ENCODE measurements around the gene NACC1. TPM values are rescaled to one million over a fixed set of nuclear protein-coding genes. Genes with fewer than 3 reads are reported as not detected.

NACC1 gene
- total and polyA plus RNA-seq, 9 donors: 3.2 to 31.4 (median 17.5) TPM

DNA sequence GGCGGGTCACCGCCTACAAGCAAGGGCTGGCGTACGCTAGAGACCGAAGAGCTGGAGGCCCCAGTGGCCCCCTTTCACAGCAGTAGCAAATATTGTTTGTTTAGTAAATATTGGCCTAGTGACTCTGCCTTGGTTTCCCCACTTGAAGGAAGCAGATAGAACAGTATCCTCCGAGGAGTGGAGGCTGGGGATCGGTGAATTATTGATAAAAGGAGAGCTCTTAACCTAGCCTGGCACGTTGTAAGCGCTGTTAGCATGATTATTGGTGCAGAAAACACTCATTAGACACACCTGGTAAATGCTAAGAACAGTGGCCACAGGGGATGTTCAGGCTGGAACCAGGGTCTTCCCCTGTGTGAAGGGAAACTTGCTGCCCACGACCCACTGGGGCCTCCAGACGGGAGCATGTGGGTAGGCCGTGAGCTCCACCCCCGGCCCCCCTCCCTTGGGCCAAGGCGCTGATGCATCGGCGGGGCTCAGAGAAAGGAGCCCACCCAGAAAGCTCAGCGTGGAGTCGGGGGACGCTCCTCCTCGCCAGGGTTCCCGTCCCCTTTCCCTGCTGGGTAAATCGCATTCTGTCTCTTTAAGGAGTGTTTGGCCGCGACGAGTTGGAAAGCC is 34.4 kb downstream of the NACC1 start:
- Histone ChIP-seq H3K4me1 (ENCODE audit: insufficient read depth) (peaks cover 9% of the 10 kb centered on the region), H3K27me3 (no peaks in the 10 kb centered on the region), H3K9me3 (no peaks in the 10 kb centered on the region), H3K36me3 (no peaks in the 10 kb centered on the region), H3K27ac (peak overlapping the region; percentile 83 to 88), H3K4me3 (peak overlapping the region; percentile 86)
- no peak for TF ChIP-seq POLR2A (IDR thresholded peaks at IDR 0.05)
- no peak for TF ChIP-seq EP300 (IDR thresholded peaks at IDR 0.05)
- TF ChIP-seq, protein P1, sequence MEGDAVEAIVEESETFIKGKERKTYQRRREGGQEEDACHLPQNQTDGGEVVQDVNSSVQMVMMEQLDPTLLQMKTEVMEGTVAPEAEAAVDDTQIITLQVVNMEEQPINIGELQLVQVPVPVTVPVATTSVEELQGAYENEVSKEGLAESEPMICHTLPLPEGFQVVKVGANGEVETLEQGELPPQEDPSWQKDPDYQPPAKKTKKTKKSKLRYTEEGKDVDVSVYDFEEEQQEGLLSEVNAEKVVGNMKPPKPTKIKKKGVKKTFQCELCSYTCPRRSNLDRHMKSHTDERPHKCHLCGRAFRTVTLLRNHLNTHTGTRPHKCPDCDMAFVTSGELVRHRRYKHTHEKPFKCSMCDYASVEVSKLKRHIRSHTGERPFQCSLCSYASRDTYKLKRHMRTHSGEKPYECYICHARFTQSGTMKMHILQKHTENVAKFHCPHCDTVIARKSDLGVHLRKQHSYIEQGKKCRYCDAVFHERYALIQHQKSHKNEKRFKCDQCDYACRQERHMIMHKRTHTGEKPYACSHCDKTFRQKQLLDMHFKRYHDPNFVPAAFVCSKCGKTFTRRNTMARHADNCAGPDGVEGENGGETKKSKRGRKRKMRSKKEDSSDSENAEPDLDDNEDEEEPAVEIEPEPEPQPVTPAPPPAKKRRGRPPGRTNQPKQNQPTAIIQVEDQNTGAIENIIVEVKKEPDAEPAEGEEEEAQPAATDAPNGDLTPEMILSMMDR (IDR thresholded peaks at IDR 0.05): peak in 2 of 3 donors; percentile 10 to 16
- no peak for DNase-seq
- 0 to 1% (median 1%) methylated on average over 23 to 25 of the region's 25 CpGs for WGBS, 3 donors
- intact Hi-C loops (cut with DNase I): loop anchor here in 1 of 4 donors (5.0 kb wide), 1 partner anchor 55 kb away; no protein-coding TSS in a partner anchor

DNA sequence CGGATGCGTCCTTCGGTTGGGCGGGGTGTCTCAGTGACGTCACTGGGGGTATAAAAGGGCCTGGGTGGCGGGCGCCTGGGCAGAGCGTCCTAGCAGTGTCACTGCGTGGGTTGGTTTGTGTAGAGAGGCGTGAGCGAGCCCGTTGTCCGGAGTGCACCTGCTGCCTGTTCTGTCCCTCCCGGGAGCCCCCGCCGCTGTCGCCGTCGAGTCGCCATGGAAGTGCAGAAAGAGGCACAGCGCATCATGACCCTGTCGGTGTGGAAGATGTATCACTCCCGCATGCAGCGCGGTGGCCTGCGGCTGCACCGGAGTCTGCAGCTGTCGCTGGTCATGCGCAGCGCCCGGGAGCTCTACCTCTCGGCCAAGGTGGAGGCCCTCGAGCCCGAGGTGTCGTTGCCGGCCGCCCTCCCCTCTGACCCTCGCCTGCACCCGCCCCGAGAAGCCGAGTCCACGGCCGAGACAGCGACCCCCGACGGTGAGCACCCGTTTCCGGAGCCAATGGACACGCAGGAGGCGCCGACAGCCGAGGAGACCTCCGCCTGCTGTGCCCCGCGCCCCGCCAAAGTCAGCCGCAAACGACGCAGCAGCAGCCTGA is 35.0 kb downstream of the NACC1 start:
- peak; percentile 96 to 98 (median 97) for DNase-seq
- intact Hi-C loops (cut with DNase I): loop anchor here in 1 of 4 donors (5.0 kb wide), 1 partner anchor 56 kb away; no protein-coding TSS in a partner anchor
- WGBS, 3 donors: 3 to 4% (median 4%) methylated on average over 56 to 59 of the region's 59 CpGs
- TF ChIP-seq POLR2A (IDR thresholded peaks at IDR 0.05) (peak; percentile 100), EP300 (IDR thresholded peaks at IDR 0.05) (peak; percentile 47)
- TF ChIP-seq, protein P1 (IDR thresholded peaks at IDR 0.05): peak in 2 of 3 donors; percentile 5 to 6
- peak overlapping the region; percentile 86 for H3K4me3 ChIP-seq
- no peaks in the 10 kb centered on the region for H3K27me3 ChIP-seq
- H3K4me1 ChIP-seq (ENCODE audit: insufficient read depth): peaks cover 9% of the 10 kb centered on the region
- H3K9me3 ChIP-seq: no peaks in the 10 kb centered on the region
- H3K36me3 ChIP-seq: no peaks in the 10 kb centered on the region
- peak overlapping the region; percentile 83 to 88 for H3K27ac ChIP-seq

DNA sequence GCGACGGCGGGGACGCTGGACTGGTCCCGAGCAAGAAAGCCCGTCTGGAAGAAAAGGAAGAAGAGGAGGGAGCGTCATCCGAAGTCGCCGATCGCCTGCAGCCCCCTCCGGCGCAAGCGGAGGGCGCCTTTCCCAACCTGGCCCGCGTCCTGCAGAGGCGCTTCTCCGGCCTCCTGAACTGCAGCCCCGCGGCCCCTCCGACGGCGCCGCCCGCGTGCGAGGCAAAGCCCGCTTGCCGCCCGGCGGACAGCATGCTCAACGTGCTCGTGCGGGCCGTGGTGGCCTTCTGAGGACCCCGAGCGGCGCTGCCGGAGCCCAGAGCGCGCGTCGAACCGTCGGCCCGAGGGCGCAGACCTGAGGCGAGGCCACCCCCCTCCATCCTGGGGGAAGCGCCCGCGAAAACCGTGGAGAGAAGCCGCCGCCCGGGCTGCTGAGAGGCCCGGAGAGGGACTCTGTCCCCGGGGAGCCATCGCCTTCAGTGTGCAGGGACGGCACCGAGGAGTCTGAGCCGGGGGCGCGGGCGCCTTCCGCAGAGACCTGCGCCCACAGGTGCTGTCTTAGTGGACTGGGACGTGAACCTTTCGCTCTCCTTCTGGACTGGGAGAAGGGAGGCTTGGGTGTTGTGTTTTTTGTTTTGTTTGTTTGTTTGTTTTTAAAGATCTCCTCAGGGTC is 35.6 kb downstream of the NACC1 start:
- intact Hi-C loops (cut with DNase I): loop anchor here in 2 of 4 donors (1.0 to 5.0 kb wide), 2 partner anchors 46 to 56 kb away; no protein-coding TSS in a partner anchor
- peak; percentile 36 to 74 (median 58) for DNase-seq

More for the DNA sequence above, 35.6 kb downstream of the NACC1 start:
- Histone ChIP-seq H3K27ac (peak overlapping the region; percentile 83 to 88), H3K4me3 (peak overlapping the region; percentile 86), H3K36me3 (no peaks in the 10 kb centered on the region), H3K4me1 (ENCODE audit: insufficient read depth) (peaks cover 9% of the 10 kb centered on the region), H3K9me3 (no peaks in the 10 kb centered on the region), H3K27me3 (no peaks in the 10 kb centered on the region)
- WGBS, 3 donors: 5 to 9% (median 7%) methylated on average over 56 to 69 of the region's 69 CpGs
- TF ChIP-seq, protein P1 (IDR thresholded peaks at IDR 0.05): no peak
- TF ChIP-seq POLR2A (IDR thresholded peaks at IDR 0.05): no peak
- no peak for TF ChIP-seq EP300 (IDR thresholded peaks at IDR 0.05)

Data from ovary (tissue), 9 donors.